Natural killer cell treated with Interleukin-12 subunit alpha and Interleukin-12 subunit beta and Interleukin-15 and Interleukin-18, amount 100 ng/mL, for 72 hours (primary cell): ENCODE measurements around the gene KRTAP4-6. TPM values are rescaled to one million over a fixed set of nuclear protein-coding genes. Genes with fewer than 3 reads are reported as not detected.
"Not testable (repeated sequence)": the region's sequence is repeated elsewhere in the genome, so short reads cannot be mapped to it uniquely, and the experiment has no call there.

ENCODE experiments used
- ATAC-seq, 2 donors: fragments of 150-1000 bp; cut with Tn5 transposase in 1 of 2; sonication (Bioruptor Pico), chemical (Tn5 transposase) in 1 of 2; 2 replicates each; pipeline ENCODE4 v1.10.0; 2021
- DNase-seq: peaks from one replicate; pipeline ENCODE4 v3.0.0; 2022; ENCODE audit warnings: low spot score
- H3K27ac Mint-ChIP-seq, 2 donors: 1 replicate in 1 of 2; 2 replicates in 1 of 2; pipeline ENCODE4 v1.8.0; 2022; ENCODE audit warnings: mixed read lengths in 2 of 2, mild to moderate bottlenecking in 1 of 2, moderate library complexity in 1 of 2
- H3K27me3 Mint-ChIP-seq, 2 donors: 1 replicate in 1 of 2; 2 replicates in 1 of 2; pipeline ENCODE4 v1.8.0; 2022; ENCODE audit warnings: mixed read lengths in 2 of 2
- H3K36me3 Mint-ChIP-seq: one replicate; pipeline ENCODE4 v1.8.0; 2022; ENCODE audit warnings: mixed read lengths
- H3K4me1 Mint-ChIP-seq, 2 donors: 1 replicate in 1 of 2; 2 replicates in 1 of 2; pipeline ENCODE4 v1.8.0; 2022; ENCODE audit warnings: low read depth in 2 of 2, mixed read lengths in 2 of 2, mild to moderate bottlenecking in 1 of 2
- H3K4me3 Mint-ChIP-seq: one replicate; pipeline ENCODE4 v1.8.0; 2022; ENCODE audit warnings: mixed read lengths
- H3K9me3 Mint-ChIP-seq: 2 replicates; pipeline ENCODE4 v1.8.0; 2022; ENCODE audit warnings: mixed read lengths
- total RNA-seq, 2 donors: library from RNA; stranded (reverse); gene quantifications; one replicate each; pipeline ENCODE4 v1.2.3, GENCODE V29; 2022

Gene KRTAP4-6
- total RNA-seq, 2 donors from 2014 or later, result not detected

GRCh38 chr17:41108728-41109386 is 31.5 kb downstream of the KRTAP4-6 start:
- H3K9me3 Mint-ChIP-seq, DNase-seq, H3K4me1 Mint-ChIP-seq, ATAC-seq, H3K36me3 Mint-ChIP-seq, H3K4me3 Mint-ChIP-seq, H3K27ac Mint-ChIP-seq: not testable (repeated sequence)
- H3K27me3 Mint-ChIP-seq, result peaks cover 16 to 46% of the 10 kb centered on the region in 2 donors

- DNase-seq, result no peak
- H3K27ac Mint-ChIP-seq, result no peak overlapping the region
- no peaks in the 10 kb centered on the region for H3K4me1 Mint-ChIP-seq
- no peaks in the 10 kb centered on the region for H3K36me3 Mint-ChIP-seq
- ATAC-seq, result no peak
- no peak overlapping the region for H3K4me3 Mint-ChIP-seq
- peaks cover 16 to 46% of the 10 kb centered on the region in 2 donors for H3K27me3 Mint-ChIP-seq
- no peaks in the 10 kb centered on the region for H3K9me3 Mint-ChIP-seq
Observed at GRCh38 chr17:41107941-41108450, 32.3 kb downstream of the KRTAP4-6 start.

- not testable (repeated sequence) for H3K9me3 Mint-ChIP-seq, H3K36me3 Mint-ChIP-seq, H3K4me3 Mint-ChIP-seq, ATAC-seq, H3K27ac Mint-ChIP-seq, DNase-seq, H3K4me1 Mint-ChIP-seq
- peaks cover 22 to 38% of the 10 kb centered on the region in 2 donors for H3K27me3 Mint-ChIP-seq
Observed at GRCh38 chr17:41105347-41105746, 35.0 kb downstream of the KRTAP4-6 start, which contains the start of gene KRTAP4-9. TSS of gene KRTAP4-9 (plus strand) at chr17:41105389. CDS start at chr17:41105389, 0 bp downstream.

GRCh38 chr17:41104386-41105038 is 35.8 kb downstream of the KRTAP4-6 start:
- not testable (repeated sequence) for H3K27ac Mint-ChIP-seq, DNase-seq, ATAC-seq, H3K4me3 Mint-ChIP-seq, H3K36me3 Mint-ChIP-seq, H3K9me3 Mint-ChIP-seq, H3K4me1 Mint-ChIP-seq
- peaks cover 22 to 39% of the 10 kb centered on the region in 2 donors for H3K27me3 Mint-ChIP-seq

GRCh38 chr17:41103896-41104295 is 36.4 kb downstream of the KRTAP4-6 start:
- no peaks in the 10 kb centered on the region for H3K9me3 Mint-ChIP-seq

GRCh38 chr17:41101586-41102259 is 38.6 kb downstream of the KRTAP4-6 start, which contains the start of gene KRTAP4-16:
TSS of gene KRTAP4-16 (minus strand) at chr17:41102209. CDS start at chr17:41102209, 0 bp downstream.
- ATAC-seq (no peak), DNase-seq (no peak)
- Mint-ChIP-seq H3K4me1 (no peaks in the 10 kb centered on the region), H3K36me3 (no peaks in the 10 kb centered on the region), H3K9me3 (no peaks in the 10 kb centered on the region), H3K4me3 (no peak within 1 kb of the TSS), H3K27ac (no peak within 1 kb of the TSS), H3K27me3 (peaks cover 20 to 37% of the 10 kb centered on the region in 2 donors)

More at GRCh38 chr17:41103896-41104295, 36.4 kb downstream of the KRTAP4-6 start:
- H3K27me3 Mint-ChIP-seq, result peaks cover 21 to 35% of the 10 kb centered on the region in 2 donors
- H3K27ac Mint-ChIP-seq, result no peak overlapping the region
- DNase-seq, result no peak
- no peak overlapping the region for H3K4me3 Mint-ChIP-seq
- H3K4me1 Mint-ChIP-seq, result no peaks in the 10 kb centered on the region
- no peak for ATAC-seq
- no peaks in the 10 kb centered on the region for H3K36me3 Mint-ChIP-seq

- H3K4me1 Mint-ChIP-seq, H3K4me3 Mint-ChIP-seq, DNase-seq, H3K27ac Mint-ChIP-seq, H3K9me3 Mint-ChIP-seq, H3K36me3 Mint-ChIP-seq, ATAC-seq: not testable (repeated sequence)
- peaks cover 17 to 42% of the 10 kb centered on the region in 2 donors for H3K27me3 Mint-ChIP-seq
Observed at GRCh38 chr17:41099682-41100480, 40.5 kb downstream of the KRTAP4-6 start.

GRCh38 chr17:41098481-41098880 is 41.9 kb downstream of the KRTAP4-6 start:
- no peak overlapping the region for H3K4me3 Mint-ChIP-seq
- DNase-seq (no peak), ATAC-seq (no peak)
- H3K4me1 Mint-ChIP-seq, result no peaks in the 10 kb centered on the region
- no peaks in the 10 kb centered on the region for H3K9me3 Mint-ChIP-seq
- H3K27me3 Mint-ChIP-seq, result peaks cover 18 to 42% of the 10 kb centered on the region in 2 donors
- no peaks in the 10 kb centered on the region for H3K36me3 Mint-ChIP-seq
- no peak overlapping the region for H3K27ac Mint-ChIP-seq

GRCh38 chr17:41098042-41098441 is 42.3 kb downstream of the KRTAP4-6 start, which contains the start of gene KRTAP4-8:
TSS of gene KRTAP4-8 (minus strand) at chr17:41098142. CDS start at chr17:41098084, 58 bp downstream.
- Mint-ChIP-seq H3K27ac (no peak within 1 kb of the TSS), H3K9me3 (no peaks in the 10 kb centered on the region), H3K36me3 (no peaks in the 10 kb centered on the region), H3K27me3 (peaks cover 18 to 42% of the 10 kb centered on the region in 2 donors), H3K4me3 (no peak within 1 kb of the TSS), H3K4me1 (no peaks in the 10 kb centered on the region)
- DNase-seq (no peak), ATAC-seq (no peak)

- DNase-seq, result no peak
- peaks cover 13 to 42% of the 10 kb centered on the region in 2 donors for H3K27me3 Mint-ChIP-seq
- no peaks in the 10 kb centered on the region for H3K9me3 Mint-ChIP-seq
- H3K36me3 Mint-ChIP-seq, result no peaks in the 10 kb centered on the region
- no peak overlapping the region for H3K27ac Mint-ChIP-seq
- ATAC-seq, result no peak
- H3K4me3 Mint-ChIP-seq, result no peak overlapping the region
- H3K4me1 Mint-ChIP-seq, result no peaks in the 10 kb centered on the region
Observed at GRCh38 chr17:41096055-41096454, 44.3 kb downstream of the KRTAP4-6 start.
